Measurements from ENCODE around the gene IPO4. TPM values are rescaled to one million over a fixed set of nuclear protein-coding genes. Genes with fewer than 3 reads are reported as not detected.

The IPO4 gene
- total and polyA plus RNA-seq, 2 of the 13 experiments (the other 11 are each of a cell fraction or from before 2014, with no cell fraction given): 39.0 to 179 TPM

- TF ChIP-seq ZNF687 (CRISPR knock-in tag; IDR thresholded peaks at IDR 0.05) (peak; percentile 99), CHD2 (IDR thresholded peaks at IDR 0.05; ENCODE audit: low read depth, low read length) (no peak; the same call in 1 of the 2 replicates), THYN1 (CRISPR knock-in tag; IDR thresholded peaks at IDR 0.05; ENCODE audit: borderline replicate concordance, low read depth) (no peak; the same call in 1 of the 2 replicates), ZNF24 (IDR thresholded peaks at IDR 0.05) (peak; percentile 54; the same call in 1 of the 2 replicates), ZNF615 (CRISPR knock-in tag; IDR thresholded peaks at IDR 0.05; ENCODE audit: borderline replicate concordance) (peak; percentile 99), ARHGAP35 (CRISPR knock-in tag; IDR thresholded peaks at IDR 0.05; ENCODE audit: borderline replicate concordance) (peak; percentile 73; the same call in 1 of the 2 replicates), MLX (CRISPR knock-in tag; IDR thresholded peaks at IDR 0.05) (peak; percentile 98), ASH2L (IDR thresholded peaks at IDR 0.05; ENCODE audit: insufficient read length, low read depth, low read length) (peak; percentile 92), ZNF703 (CRISPR knock-in tag; IDR thresholded peaks at IDR 0.05; ENCODE audit: borderline replicate concordance) (no peak), KDM2A (CRISPR knock-in tag; IDR thresholded peaks at IDR 0.05; ENCODE audit: borderline replicate concordance, low read depth) (peak; percentile 99), NFE2 (CRISPR knock-in tag; IDR thresholded peaks at IDR 0.05) (no peak), TFDP2 (CRISPR knock-in tag; IDR thresholded peaks at IDR 0.05) (peak; percentile 87), KLF6 (CRISPR knock-in tag; IDR thresholded peaks at IDR 0.05) (peak; percentile 100), HOXA3 (CRISPR knock-in tag; IDR thresholded peaks at IDR 0.05) (peak; percentile 95), RNF219 (CRISPR knock-in tag; IDR thresholded peaks at IDR 0.05) (peak; percentile 99), ZNF549 (CRISPR knock-in tag; IDR thresholded peaks at IDR 0.05) (no peak), THAP8 (CRISPR knock-in tag; IDR thresholded peaks at IDR 0.05; ENCODE audit: borderline replicate concordance) (no peak), ZNF737 (CRISPR knock-in tag; IDR thresholded peaks at IDR 0.05; ENCODE audit: borderline replicate concordance) (no peak)
Observed at GRCh38 chr14:24160850-24161804, 27.5 kb downstream of the IPO4 start, which contains the start of gene IRF9 (continued).

Measured in HepG2 (cell line).